ENCODE data around the gene ANXA5. TPM values are rescaled to one million over a fixed set of nuclear protein-coding genes. Genes with fewer than 3 reads are reported as not detected.

The ANXA5 gene
- total and polyA plus RNA-seq, 9 of the 15 experiments (the other 6 are each of a cell fraction or from before 2014, with no cell fraction given): 49.9 to 131 (median 84.5) TPM

- TF ChIP-seq ZMIZ1 (IDR thresholded peaks at IDR 0.05; ENCODE audit: low read depth in 2 of 2, low read length in 2 of 2) (no peak), ILF3 (IDR thresholded peaks at IDR 0.05; ENCODE audit: borderline replicate concordance) (no peak), ZSCAN32 (CRISPR knock-in tag; IDR thresholded peaks at IDR 0.05) (no peak), MTF1 (CRISPR knock-in tag; IDR thresholded peaks at IDR 0.05; ENCODE audit: borderline replicate concordance) (no peak), REST (IDR thresholded peaks at IDR 0.05; ENCODE audit: borderline replicate concordance) (no peak), REST (CRISPR knock-in tag; IDR thresholded peaks at IDR 0.05; ENCODE audit: low read depth) (no peak), ZNF184 (CRISPR knock-in tag; IDR thresholded peaks at IDR 0.05) (no peak), GABPA (tag; conservative IDR thresholded peaks at IDR 0.05; ENCODE audit: low read depth) (no peak), ZNF143 (CRISPR knock-in tag; IDR thresholded peaks at IDR 0.05) (no peak), E2F8 (IDR thresholded peaks at IDR 0.05; ENCODE audit: low read depth, partially characterized antibody) (no peak), THAP12 (CRISPR knock-in tag; IDR thresholded peaks at IDR 0.05) (no peak)
Observed at GRCh38 chr4:121701263-121701662, 4.5 kb upstream of the ANXA5 start (continued).
